Smooth muscle cell (in vitro differentiated cells): ENCODE measurements around the gene SUPT20HL1. TPM values are rescaled to one million over a fixed set of nuclear protein-coding genes. Genes with fewer than 3 reads are reported as not detected.

Source experiments
- DNase-seq: peaks from one replicate; lab custom pipeline; 2025; ENCODE audit not compliant: unreplicated experiment; lab: John Stamatoyannopoulos, UW
- H2AFZ ChIP-seq: fragments of 200-600 bp; sonication (generic); 2 replicates; pipeline ENCODE4 v1.6.0; 2016; ENCODE audit warnings: antibody characterized with exemption, low read depth, mild to moderate bottlenecking
- H3F3A ChIP-seq: fragments of 200-600 bp; sonication (generic); 2 replicates; pipeline ENCODE4 v1.6.0; 2017; ENCODE audit warnings: antibody characterized with exemption, low read depth
- H3K27ac ChIP-seq: fragments of 200-600 bp; sonication (generic); 2 replicates; pipeline ENCODE4 v1.5.1; 2016; ENCODE audit warnings: low read depth, mild to moderate bottlenecking
- H3K27me3 ChIP-seq: fragments of 200-600 bp; sonication (generic); 2 replicates; pipeline ENCODE4 v1.6.1; 2016; ENCODE audit warnings: low read depth, mild to moderate bottlenecking
- H3K36me3 ChIP-seq: fragments of 200-600 bp; sonication (generic); 2 replicates; pipeline ENCODE4 v1.5.1; 2016; ENCODE audit warnings: low read depth
- H3K4me1 ChIP-seq: fragments of 200-600 bp; sonication (generic); 2 replicates; pipeline ENCODE4 v1.5.1; 2016; ENCODE audit warnings: low read depth
- H3K4me2 ChIP-seq: fragments of 200-600 bp; sonication (generic); 2 replicates; pipeline ENCODE4 v1.6.0; 2016; ENCODE audit warnings: mild to moderate bottlenecking
- H3K4me3 ChIP-seq: fragments of 200-600 bp; sonication (generic); 2 replicates; pipeline ENCODE4 v1.5.1; 2016; ENCODE audit warnings: mild to moderate bottlenecking
- H3K79me2 ChIP-seq: fragments of 200-600 bp; sonication (generic); 2 replicates; pipeline ENCODE4 v1.6.0; 2016; ENCODE audit warnings: low read depth, mild to moderate bottlenecking
- H3K9ac ChIP-seq: fragments of 200-600 bp; sonication (generic); 2 replicates; pipeline ENCODE4 v1.6.0; 2016; ENCODE audit warnings: low read depth
- H3K9me3 ChIP-seq: fragments of 200-600 bp; sonication (generic); replicated peaks from 2 replicates; pipeline ENCODE4 v1.5.1; 2016; ENCODE audit warnings: low read depth
- H4K20me1 ChIP-seq: fragments of 200-600 bp; sonication (generic); 2 replicates; pipeline ENCODE4 v1.6.0; 2016; ENCODE audit warnings: low read depth
- WGBS: methylation state at CpG from one replicate; pipeline ENCODE4 v1.1.7; 2016; ENCODE audit warnings: low lambda C conversion rate; 5-methylcytosine and 5-hydroxymethylcytosine counted together
- polyA plus RNA-seq: library from polyadenylated mRNA; unstranded; fragments of >200 nt; fragmentation: Nextera tagmentation; extraction: Ambion mirVana; gene quantifications from 2 replicates; pipeline ENCODE4 v1.2.1, GENCODE V29; 2016
- total RNA-seq: library from RNA; depleted of rRNA; stranded (reverse); fragments of >200 nt; gene quantifications from 2 replicates; pipeline ENCODE4 v1.2.3, GENCODE V29; 2014
- TF ChIP-seq, protein P1 (sequence below): fragments of 200-600 bp; sonication (generic); IDR thresholded peaks from 2 replicates; pipeline ENCODE4 v1.5.1; 2017; ENCODE audit warnings: borderline replicate concordance, mild to moderate bottlenecking, antibody characterized with exemption; ENCODE audit not compliant: insufficient read depth, poor library complexity, severe bottlenecking

SUPT20HL1 gene
- total and polyA plus RNA-seq, 2 experiments from 2014 or later: not detected

DNA sequence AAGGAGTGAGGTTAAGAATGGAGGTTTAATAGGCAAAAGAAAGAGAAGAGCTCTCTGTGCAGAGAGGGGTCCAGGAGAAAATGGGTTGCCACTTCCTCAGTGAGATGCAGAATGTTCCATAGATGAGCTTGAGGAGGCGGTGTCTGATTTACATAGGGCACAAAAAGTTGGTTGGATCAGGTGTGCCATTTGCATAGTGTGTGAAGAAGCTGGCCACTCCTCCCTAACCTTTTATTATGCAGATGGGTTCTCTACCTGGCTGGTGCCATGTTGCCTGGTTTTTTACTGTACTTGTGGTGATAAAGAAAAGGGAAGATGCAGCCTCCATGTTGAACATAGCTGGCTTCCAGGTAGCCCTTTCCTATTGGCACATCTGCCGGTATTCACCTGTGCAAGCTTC is 27.3 kb downstream of the SUPT20HL1 start:
- no peaks in the 10 kb centered on the region for H3K4me1 ChIP-seq
- TF ChIP-seq, protein P1, sequence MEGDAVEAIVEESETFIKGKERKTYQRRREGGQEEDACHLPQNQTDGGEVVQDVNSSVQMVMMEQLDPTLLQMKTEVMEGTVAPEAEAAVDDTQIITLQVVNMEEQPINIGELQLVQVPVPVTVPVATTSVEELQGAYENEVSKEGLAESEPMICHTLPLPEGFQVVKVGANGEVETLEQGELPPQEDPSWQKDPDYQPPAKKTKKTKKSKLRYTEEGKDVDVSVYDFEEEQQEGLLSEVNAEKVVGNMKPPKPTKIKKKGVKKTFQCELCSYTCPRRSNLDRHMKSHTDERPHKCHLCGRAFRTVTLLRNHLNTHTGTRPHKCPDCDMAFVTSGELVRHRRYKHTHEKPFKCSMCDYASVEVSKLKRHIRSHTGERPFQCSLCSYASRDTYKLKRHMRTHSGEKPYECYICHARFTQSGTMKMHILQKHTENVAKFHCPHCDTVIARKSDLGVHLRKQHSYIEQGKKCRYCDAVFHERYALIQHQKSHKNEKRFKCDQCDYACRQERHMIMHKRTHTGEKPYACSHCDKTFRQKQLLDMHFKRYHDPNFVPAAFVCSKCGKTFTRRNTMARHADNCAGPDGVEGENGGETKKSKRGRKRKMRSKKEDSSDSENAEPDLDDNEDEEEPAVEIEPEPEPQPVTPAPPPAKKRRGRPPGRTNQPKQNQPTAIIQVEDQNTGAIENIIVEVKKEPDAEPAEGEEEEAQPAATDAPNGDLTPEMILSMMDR: no peak
- no peaks in the 10 kb centered on the region for H3K9me3 ChIP-seq
- WGBS: 94% methylated on average over 2 of the region's 2 CpGs
- no peak overlapping the region for H2AFZ ChIP-seq
- no peaks in the 10 kb centered on the region for H3K36me3 ChIP-seq
- DNase-seq: no peak
- no peak overlapping the region for H3K27ac ChIP-seq
- H3K4me2 ChIP-seq: no peak overlapping the region
- no peaks in the 10 kb centered on the region for H4K20me1 ChIP-seq
- no peaks in the 10 kb centered on the region for H3F3A ChIP-seq
- H3K9ac ChIP-seq: no peak overlapping the region
- no peaks in the 10 kb centered on the region for H3K79me2 ChIP-seq
- H3K4me3 ChIP-seq: no peak overlapping the region
- no peaks in the 10 kb centered on the region for H3K27me3 ChIP-seq

- Histone ChIP-seq H3K36me3 (no peaks in the 10 kb centered on the region), H3K4me3 (no peak overlapping the region), H3K4me1 (no peaks in the 10 kb centered on the region), H3K4me2 (no peak overlapping the region), H3K79me2 (no peaks in the 10 kb centered on the region), H3K9ac (no peak overlapping the region), H3K9me3 (no peaks in the 10 kb centered on the region), H3K27me3 (no peaks in the 10 kb centered on the region), H4K20me1 (no peaks in the 10 kb centered on the region), H2AFZ (no peak overlapping the region), H3K27ac (no peak overlapping the region), H3F3A (no peaks in the 10 kb centered on the region)
- WGBS: 88% methylated on average over 5 of the region's 5 CpGs
- TF ChIP-seq, protein P1: no peak
- DNase-seq: no peak
Observed at GRCh38 chrX:24391389-24391788, 30.9 kb downstream of the SUPT20HL1 start.

DNA sequence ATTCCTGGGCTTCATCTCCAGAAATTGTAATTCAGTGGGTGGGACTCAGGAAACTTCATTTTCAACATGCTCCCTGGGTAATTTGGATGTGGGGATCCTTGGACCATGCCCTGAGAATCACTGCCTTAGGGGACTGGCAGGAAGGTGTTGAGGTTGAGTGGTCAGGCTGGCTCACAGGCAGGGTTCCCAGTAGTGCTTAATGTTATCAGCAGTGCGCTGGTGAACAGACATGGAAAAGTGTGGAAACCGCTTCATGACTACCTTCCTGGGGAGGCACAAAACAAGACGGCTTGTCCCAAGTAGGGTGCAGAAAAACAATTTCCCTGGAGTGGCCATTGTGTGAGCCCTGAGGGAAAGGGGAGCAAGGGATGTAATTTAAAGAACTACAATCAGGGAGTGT is 31.4 kb downstream of the SUPT20HL1 start:
- Histone ChIP-seq H4K20me1 (no peaks in the 10 kb centered on the region), H3K4me3 (no peak overlapping the region), H3K9me3 (no peaks in the 10 kb centered on the region), H3K79me2 (no peaks in the 10 kb centered on the region), H3F3A (no peaks in the 10 kb centered on the region), H3K27me3 (no peaks in the 10 kb centered on the region), H3K4me2 (no peak overlapping the region), H2AFZ (no peak overlapping the region), H3K9ac (no peak overlapping the region), H3K4me1 (no peaks in the 10 kb centered on the region), H3K36me3 (no peaks in the 10 kb centered on the region), H3K27ac (no peak overlapping the region)
- 91% methylated on average over 3 of the region's 3 CpGs for WGBS
- no peak for DNase-seq
- TF ChIP-seq, protein P1: no peak

DNA sequence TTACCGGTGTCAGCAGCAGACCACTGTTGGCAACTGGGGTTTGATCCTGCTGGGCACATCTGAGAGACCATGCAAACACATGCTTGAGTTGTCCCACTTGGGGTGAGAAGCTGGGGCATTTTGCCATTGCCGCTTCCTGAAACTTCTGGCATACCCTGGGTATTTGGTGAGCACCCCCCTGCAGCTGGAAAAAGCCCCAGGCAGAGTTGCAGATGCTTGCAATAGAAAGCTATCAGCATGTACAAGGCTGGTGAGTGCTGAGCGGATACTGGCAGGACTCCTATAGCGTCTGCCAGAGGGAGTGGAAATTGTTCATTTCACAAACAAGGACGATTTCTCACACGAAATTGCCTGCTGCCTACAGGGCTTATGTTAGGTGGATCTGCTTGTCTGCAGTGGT is 32.3 kb downstream of the SUPT20HL1 start:
- H3K4me3 ChIP-seq: no peak overlapping the region
- H3K36me3 ChIP-seq: no peaks in the 10 kb centered on the region
- H3K27me3 ChIP-seq: no peaks in the 10 kb centered on the region
- no peak overlapping the region for H3K4me2 ChIP-seq
- no peak for DNase-seq
- WGBS: 83% methylated on average over 6 of the region's 6 CpGs
- no peaks in the 10 kb centered on the region for H4K20me1 ChIP-seq
- no peaks in the 10 kb centered on the region for H3K79me2 ChIP-seq
- no peak overlapping the region for H3K9ac ChIP-seq
- H3K27ac ChIP-seq: no peak overlapping the region
- H3K9me3 ChIP-seq: no peaks in the 10 kb centered on the region
- H2AFZ ChIP-seq: no peak overlapping the region
- no peaks in the 10 kb centered on the region for H3K4me1 ChIP-seq
- TF ChIP-seq, protein P1: no peak
- H3F3A ChIP-seq: no peaks in the 10 kb centered on the region
